ENCODE measurements around the gene TBL3. TPM values are rescaled to one million over a fixed set of nuclear protein-coding genes. Genes with fewer than 3 reads are reported as not detected.

The TBL3 gene
- total RNA-seq, 1 experiment from 2014 or later = 34.7 TPM

DNA sequence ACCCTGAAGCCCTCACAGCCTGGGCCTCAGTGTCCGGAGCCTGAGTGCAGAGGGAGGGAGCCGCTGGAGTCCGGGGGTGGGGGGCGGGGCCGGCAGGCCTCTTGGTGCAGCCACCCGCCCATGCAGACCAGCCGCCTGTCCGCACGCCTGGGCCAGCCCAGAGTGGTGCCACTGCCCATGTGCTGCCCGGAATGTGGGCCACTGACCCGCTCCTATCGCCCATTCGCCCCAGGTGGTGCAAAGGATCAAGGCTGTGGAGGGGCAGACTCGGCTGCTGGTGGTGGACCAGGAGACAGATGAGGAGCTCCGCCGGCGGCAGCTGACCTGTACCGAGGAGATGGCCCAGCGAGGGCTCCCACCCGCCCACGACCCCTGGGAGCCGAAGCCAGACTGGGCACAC, 57.5 kb downstream of the TBL3 start:
- no peak for DNase-seq
- Histone ChIP-seq H3K9me3 (no peaks in the 10 kb centered on the region), H3K4me1 (peaks cover 13% of the 10 kb centered on the region), H3K36me3 (ENCODE audit: control insufficient read depth, insufficient read depth, low read length) (no peaks in the 10 kb centered on the region; the same call in 1 of the 2 replicates), H3K4me3 (ENCODE audit: low read depth, low read length) (no peak overlapping the region), H3K27me3 (replicated peaks; ENCODE audit: control insufficient read depth, insufficient read depth, low read length) (no peaks in the 10 kb centered on the region)
- ChIA-PET CTCF (no interaction called here), POLR2A (no interaction called here)
- Mint-ChIP-seq H3K9me3 (ENCODE audit: unreplicated experiment) (no peaks in the 10 kb centered on the region), H3K27me3 (ENCODE audit: insufficient read depth, unreplicated experiment) (no peaks in the 10 kb centered on the region), H3K36me3 (ENCODE audit: insufficient read depth, unreplicated experiment) (no peaks in the 10 kb centered on the region), H3K4me3 (ENCODE audit: unreplicated experiment) (no peak overlapping the region), H3K4me1 (ENCODE audit: low read depth, unreplicated experiment) (peaks cover 2% of the 10 kb centered on the region), H3K27ac (ENCODE audit: unreplicated experiment) (no peak overlapping the region)
- intact Hi-C loops (cut with micrococcal nuclease; ENCODE audit: unreplicated experiment) = no loop called here
- BruUV-seq (replicated peaks) = no TSS peak
- TF ChIP-seq, protein P1, sequence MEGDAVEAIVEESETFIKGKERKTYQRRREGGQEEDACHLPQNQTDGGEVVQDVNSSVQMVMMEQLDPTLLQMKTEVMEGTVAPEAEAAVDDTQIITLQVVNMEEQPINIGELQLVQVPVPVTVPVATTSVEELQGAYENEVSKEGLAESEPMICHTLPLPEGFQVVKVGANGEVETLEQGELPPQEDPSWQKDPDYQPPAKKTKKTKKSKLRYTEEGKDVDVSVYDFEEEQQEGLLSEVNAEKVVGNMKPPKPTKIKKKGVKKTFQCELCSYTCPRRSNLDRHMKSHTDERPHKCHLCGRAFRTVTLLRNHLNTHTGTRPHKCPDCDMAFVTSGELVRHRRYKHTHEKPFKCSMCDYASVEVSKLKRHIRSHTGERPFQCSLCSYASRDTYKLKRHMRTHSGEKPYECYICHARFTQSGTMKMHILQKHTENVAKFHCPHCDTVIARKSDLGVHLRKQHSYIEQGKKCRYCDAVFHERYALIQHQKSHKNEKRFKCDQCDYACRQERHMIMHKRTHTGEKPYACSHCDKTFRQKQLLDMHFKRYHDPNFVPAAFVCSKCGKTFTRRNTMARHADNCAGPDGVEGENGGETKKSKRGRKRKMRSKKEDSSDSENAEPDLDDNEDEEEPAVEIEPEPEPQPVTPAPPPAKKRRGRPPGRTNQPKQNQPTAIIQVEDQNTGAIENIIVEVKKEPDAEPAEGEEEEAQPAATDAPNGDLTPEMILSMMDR (IDR thresholded peaks at IDR 0.05; ENCODE audit: insufficient read depth in 1 of 2, low read depth in 1 of 2, low read length in 1 of 2, severe bottlenecking in 1 of 2, unreplicated experiment in 1 of 2) = no peak

DNA sequence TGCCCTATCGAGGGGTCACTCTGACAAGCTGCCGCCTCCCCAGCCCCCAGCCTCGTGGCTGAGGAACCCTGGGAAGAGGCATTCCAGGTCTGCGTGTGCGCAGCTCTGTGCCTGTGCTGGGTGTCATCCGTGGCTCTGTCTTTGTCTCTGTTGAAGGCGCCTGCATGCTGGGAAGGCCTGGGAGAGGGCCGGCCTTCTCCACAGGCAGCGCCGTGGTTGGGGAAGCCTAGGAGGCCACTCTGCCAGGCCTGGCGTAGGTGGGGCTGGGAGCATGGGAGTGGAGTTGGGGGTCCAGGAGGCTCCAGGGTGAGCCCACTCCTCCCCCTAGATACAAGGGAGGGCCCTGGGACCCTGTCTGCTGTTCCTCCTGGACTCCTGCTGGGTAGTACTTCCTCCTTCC, 58.2 kb downstream of the TBL3 start:
- H3K4me3 ChIP-seq (ENCODE audit: low read depth, low read length) = no peak overlapping the region
- no peaks in the 10 kb centered on the region for H3K36me3 Mint-ChIP-seq (ENCODE audit: insufficient read depth, unreplicated experiment)
- TF ChIP-seq, protein P1 (IDR thresholded peaks at IDR 0.05; ENCODE audit: insufficient read depth in 1 of 2, low read depth in 1 of 2, low read length in 1 of 2, severe bottlenecking in 1 of 2, unreplicated experiment in 1 of 2) = no peak
- H3K36me3 ChIP-seq (ENCODE audit: control insufficient read depth, insufficient read depth, low read length) = no peaks in the 10 kb centered on the region; the same call in 1 of the 2 replicates
- H3K9me3 Mint-ChIP-seq (ENCODE audit: unreplicated experiment) = no peaks in the 10 kb centered on the region
- intact Hi-C loops (cut with micrococcal nuclease; ENCODE audit: unreplicated experiment) = no loop called here
- no peaks in the 10 kb centered on the region for H3K9me3 ChIP-seq
- H3K27me3 ChIP-seq (replicated peaks; ENCODE audit: control insufficient read depth, insufficient read depth, low read length) = no peaks in the 10 kb centered on the region
- no peaks in the 10 kb centered on the region for H3K4me1 Mint-ChIP-seq (ENCODE audit: low read depth, unreplicated experiment)
- no peaks in the 10 kb centered on the region for H3K27me3 Mint-ChIP-seq (ENCODE audit: insufficient read depth, unreplicated experiment)
- ChIA-PET CTCF (no interaction called here), POLR2A (no interaction called here)
- DNase-seq = no peak
- H3K27ac Mint-ChIP-seq (ENCODE audit: unreplicated experiment) = no peak overlapping the region
- no peak overlapping the region for H3K4me3 Mint-ChIP-seq (ENCODE audit: unreplicated experiment)
- no TSS peak for BruUV-seq (replicated peaks)
- peaks cover 16% of the 10 kb centered on the region for H3K4me1 ChIP-seq

DNA sequence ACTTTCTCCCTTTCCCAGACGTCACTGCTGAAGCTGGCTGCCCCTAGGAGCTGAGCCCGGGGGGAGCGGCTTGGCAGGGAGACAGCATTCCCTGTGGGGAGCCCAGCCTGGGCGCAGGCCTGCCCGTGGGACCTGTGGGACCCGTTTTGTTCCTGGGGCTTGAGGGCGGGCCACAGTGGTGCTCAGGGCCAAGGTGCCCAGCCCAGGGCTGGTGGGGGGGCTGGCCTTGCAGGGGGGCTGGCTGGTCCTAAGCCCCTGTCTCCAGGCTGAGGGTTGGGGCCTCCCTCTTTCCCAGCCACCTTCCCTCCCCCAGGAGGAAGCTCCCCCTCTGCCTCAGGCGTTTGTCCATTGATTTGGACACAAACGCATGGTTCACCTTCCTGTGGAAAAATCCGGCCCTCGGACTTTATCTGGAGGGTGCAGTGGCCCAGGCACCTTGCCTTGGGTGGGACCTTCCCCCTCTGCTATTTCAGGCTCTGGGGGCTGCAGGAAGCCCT, 59.3 kb downstream of the TBL3 start:
- DNase-seq = no peak
- Histone ChIP-seq H3K4me3 (ENCODE audit: low read depth, low read length) (no peak overlapping the region), H3K36me3 (ENCODE audit: control insufficient read depth, insufficient read depth, low read length) (no peaks in the 10 kb centered on the region; the same call in 1 of the 2 replicates), H3K27me3 (replicated peaks; ENCODE audit: control insufficient read depth, insufficient read depth, low read length) (no peaks in the 10 kb centered on the region), H3K9me3 (no peaks in the 10 kb centered on the region), H3K4me1 (peaks cover 27% of the 10 kb centered on the region)
- no peaks in the 10 kb centered on the region for H3K9me3 Mint-ChIP-seq (ENCODE audit: unreplicated experiment)
- no peak overlapping the region for H3K27ac Mint-ChIP-seq (ENCODE audit: unreplicated experiment)
- CTCF ChIA-PET = interaction anchor here (0.7 kb wide), 1 partner anchor 91 kb away, joined by 4 read pairs; no protein-coding TSS in a partner anchor
- BruUV-seq (replicated peaks) = no TSS peak
- no peaks in the 10 kb centered on the region for H3K27me3 Mint-ChIP-seq (ENCODE audit: insufficient read depth, unreplicated experiment)
- intact Hi-C loops (cut with micrococcal nuclease; ENCODE audit: unreplicated experiment) = no loop called here
- POLR2A ChIA-PET = no interaction called here
- TF ChIP-seq, protein P1 (IDR thresholded peaks at IDR 0.05; ENCODE audit: insufficient read depth in 1 of 2, low read depth in 1 of 2, low read length in 1 of 2, severe bottlenecking in 1 of 2, unreplicated experiment in 1 of 2) = no peak
- H3K4me3 Mint-ChIP-seq (ENCODE audit: unreplicated experiment) = no peak overlapping the region
- no peaks in the 10 kb centered on the region for H3K4me1 Mint-ChIP-seq (ENCODE audit: low read depth, unreplicated experiment)
- no peaks in the 10 kb centered on the region for H3K36me3 Mint-ChIP-seq (ENCODE audit: insufficient read depth, unreplicated experiment)

Other genes with a start within 250 kb of the TBL3 start
- 5.8 and 7.0 TPM in 2 replicates for gene NME3, start 200.5 kb upstream of the TBL3 start, total RNA-seq (2022)
- 24.1 and 26.7 TPM in 2 replicates for gene EME2, start 199.2 kb upstream of the TBL3 start, total RNA-seq (2022)
- gene MRPS34, start 198.9 kb upstream of the TBL3 start, total RNA-seq (2022) = 105 and 109 TPM in 2 replicates
- gene SPSB3, start 189.5 kb upstream of the TBL3 start, total RNA-seq (2022) = 26.0 and 28.0 TPM in 2 replicates
- gene NUBP2, start 189.1 kb upstream of the TBL3 start, total RNA-seq (2022) = 61.9 and 65.3 TPM in 2 replicates
- gene IGFALS, start 178.3 kb upstream of the TBL3 start, total RNA-seq (2022) = not detected in 2 replicates
- 39.9 and 48.1 TPM in 2 replicates for gene HAGH, start 145.2 kb upstream of the TBL3 start, total RNA-seq (2022)
- gene FAHD1, start 144.8 kb upstream of the TBL3 start, total RNA-seq (2022) = 16.5 and 21.1 TPM in 2 replicates
- gene MEIOB, start 99.9 kb upstream of the TBL3 start, total RNA-seq (2022) = not detected in 2 replicates
- gene HS3ST6, start 53.6 kb upstream of the TBL3 start, total RNA-seq (2022) = not detected in 2 replicates
- 27.6 and 30.5 TPM in 2 replicates for gene MSRB1, start 28.9 kb upstream of the TBL3 start, total RNA-seq (2022)
- not detected in 2 replicates for gene RPL3L, start 17.4 kb upstream of the TBL3 start, total RNA-seq (2022)
- 128 and 132 TPM in 2 replicates for gene NDUFB10, start 12.5 kb upstream of the TBL3 start, total RNA-seq (2022)
- 2,961 and 3,006 TPM in 2 replicates for gene RPS2, start 7.2 kb upstream of the TBL3 start, total RNA-seq (2022)
- not detected in 2 replicates for gene RNF151, start 5.2 kb upstream of the TBL3 start, total RNA-seq (2022)
- gene NOXO1, start 9.4 kb downstream of the TBL3 start, total RNA-seq (2022) = 0.35 and 1.1 TPM in 2 replicates
- gene GFER, start 12.1 kb downstream of the TBL3 start, total RNA-seq (2022) = 57.3 and 57.4 TPM in 2 replicates
- 2.9 and 3.3 TPM in 2 replicates for gene SYNGR3, start 17.9 kb downstream of the TBL3 start, total RNA-seq (2022)
- 43.7 and 50.4 TPM in 2 replicates for gene ZNF598, start 37.8 kb downstream of the TBL3 start, total RNA-seq (2022)
- 6.1 and 8.8 TPM in 2 replicates for gene NPW, start 47.7 kb downstream of the TBL3 start, total RNA-seq (2022)
- 21.8 and 26.6 TPM in 2 replicates for gene NHERF2, start 54.8 kb downstream of the TBL3 start, total RNA-seq (2022)
- 34.3 and 38.6 TPM in 2 replicates for gene NTHL1, start 75.8 kb downstream of the TBL3 start, total RNA-seq (2022)
- gene TSC2, start 75.9 kb downstream of the TBL3 start, total RNA-seq (2022) = 109 and 112 TPM in 2 replicates
- gene PKD1, start 163.8 kb downstream of the TBL3 start, total RNA-seq (2022) = 70.5 and 76.2 TPM in 2 replicates
- 1.0 and 1.2 TPM in 2 replicates for gene RAB26, start 176.6 kb downstream of the TBL3 start, total RNA-seq (2022)
- gene TRAF7, start 183.7 kb downstream of the TBL3 start, total RNA-seq (2022) = 61.4 and 66.3 TPM in 2 replicates
- 6.6 and 10.8 TPM in 2 replicates for gene CASKIN1, start 224.6 kb downstream of the TBL3 start, total RNA-seq (2022)
- gene MLST8, start 233.4 kb downstream of the TBL3 start, total RNA-seq (2022) = 53.1 and 59.7 TPM in 2 replicates
- 5.4 and 10.0 TPM in 2 replicates for gene BRICD5, start 238.8 kb downstream of the TBL3 start, total RNA-seq (2022)
- 31.1 and 36.2 TPM in 2 replicates for gene PGP, start 242.8 kb downstream of the TBL3 start, total RNA-seq (2022)

Measured in Caco-2 (cell line).